ENCODE data around the gene P2RX6.

DNA sequence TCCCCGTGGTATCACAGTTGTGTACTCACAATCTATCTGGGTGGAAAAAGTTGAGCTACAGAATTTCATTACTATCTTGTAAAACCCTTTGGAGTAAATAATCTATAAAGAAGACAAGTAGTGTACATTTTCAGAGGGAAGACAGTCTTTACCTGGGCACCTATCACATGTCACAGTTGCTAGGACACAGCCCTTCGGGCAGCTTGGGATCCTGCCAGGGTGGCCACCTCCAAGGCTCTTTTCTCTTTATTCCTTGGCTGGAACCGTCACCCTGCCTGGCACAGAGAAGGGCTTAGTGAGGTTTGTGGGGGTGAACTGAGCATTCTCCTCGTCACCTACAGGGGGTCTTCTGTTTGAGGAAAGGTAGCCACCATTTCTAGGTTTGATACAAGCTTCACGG is 54.4 kb downstream of the P2RX6 start:
- no peak for TF ChIP-seq EZH2 (IDR thresholded peaks at IDR 0.05)
- no peak for TF ChIP-seq POLR2AphosphoS5 (IDR thresholded peaks at IDR 0.05; ENCODE audit: borderline replicate concordance, low read depth, low read length)
- no peak for TF ChIP-seq FOXP2 (optimal IDR thresholded peaks at IDR 0.05; ENCODE audit: control extremely low read depth, extremely low read length, insufficient read depth)

Data from SK-N-MC (cell line).